Measurements from ENCODE around the gene CTLA4. TPM values are rescaled to one million over a fixed set of nuclear protein-coding genes. Genes with fewer than 3 reads are reported as not detected.

CTLA4 gene
- total RNA-seq, 4 donors from 2014 or later = 2.5 TPM; not detected in 3

GRCh38 chr2:203861197-203861596, 6.4 kb upstream of the CTLA4 start:
- in situ Hi-C loops (cut with MboI; ENCODE audit: low pct_ligation_motif_present in 1 of 4, low pct_unique_long_range_greater_than_20kb in 1 of 4, low sequenced_read_pairs in 3 of 4) = no loop called here
- TF ChIP-seq EP300 (IDR thresholded peaks at IDR 0.05; ENCODE audit: low read depth) (no peak), POLR2A (IDR thresholded peaks at IDR 0.05) (no peak), POLR2AphosphoS5 (IDR thresholded peaks at IDR 0.05) (no peak)
- TF ChIP-seq, protein P1, sequence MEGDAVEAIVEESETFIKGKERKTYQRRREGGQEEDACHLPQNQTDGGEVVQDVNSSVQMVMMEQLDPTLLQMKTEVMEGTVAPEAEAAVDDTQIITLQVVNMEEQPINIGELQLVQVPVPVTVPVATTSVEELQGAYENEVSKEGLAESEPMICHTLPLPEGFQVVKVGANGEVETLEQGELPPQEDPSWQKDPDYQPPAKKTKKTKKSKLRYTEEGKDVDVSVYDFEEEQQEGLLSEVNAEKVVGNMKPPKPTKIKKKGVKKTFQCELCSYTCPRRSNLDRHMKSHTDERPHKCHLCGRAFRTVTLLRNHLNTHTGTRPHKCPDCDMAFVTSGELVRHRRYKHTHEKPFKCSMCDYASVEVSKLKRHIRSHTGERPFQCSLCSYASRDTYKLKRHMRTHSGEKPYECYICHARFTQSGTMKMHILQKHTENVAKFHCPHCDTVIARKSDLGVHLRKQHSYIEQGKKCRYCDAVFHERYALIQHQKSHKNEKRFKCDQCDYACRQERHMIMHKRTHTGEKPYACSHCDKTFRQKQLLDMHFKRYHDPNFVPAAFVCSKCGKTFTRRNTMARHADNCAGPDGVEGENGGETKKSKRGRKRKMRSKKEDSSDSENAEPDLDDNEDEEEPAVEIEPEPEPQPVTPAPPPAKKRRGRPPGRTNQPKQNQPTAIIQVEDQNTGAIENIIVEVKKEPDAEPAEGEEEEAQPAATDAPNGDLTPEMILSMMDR (IDR thresholded peaks at IDR 0.05) = no peak
- Histone ChIP-seq H3K9me3 (no peaks in the 10 kb centered on the region), H3K36me3 (no peaks in the 10 kb centered on the region), H3K4me1 (no peaks in the 10 kb centered on the region), H3K27me3 (no peaks in the 10 kb centered on the region), H3K4me3 (no peak overlapping the region), H3K27ac (no peak overlapping the region)
- WGBS, 2 donors (ENCODE audit: low coverage in 1 of 2) = 48 to 50% methylated on average over 1 to 4 of the region's 4 CpGs
- DNase-seq = no peak
- intact Hi-C loops (cut with DNase I; ENCODE audit: low total_unique reads) = no loop called here

- H3K27me3 ChIP-seq = no peaks in the 10 kb centered on the region
- DNase-seq = no peak
- no peak overlapping the region for H3K4me3 ChIP-seq
- in situ Hi-C loops (cut with MboI; ENCODE audit: low pct_ligation_motif_present in 1 of 4, low pct_unique_long_range_greater_than_20kb in 1 of 4, low sequenced_read_pairs in 3 of 4) (no loop called here), intact Hi-C loops (cut with DNase I; ENCODE audit: low total_unique reads) (no loop called here)
- H3K4me1 ChIP-seq = no peaks in the 10 kb centered on the region
- TF ChIP-seq POLR2A (IDR thresholded peaks at IDR 0.05) = no peak
- 67 to 75% methylated on average over 1 of the region's 1 CpG for WGBS, 2 donors (ENCODE audit: low coverage in 1 of 2)
- no peaks in the 10 kb centered on the region for H3K36me3 ChIP-seq
- H3K27ac ChIP-seq = no peak overlapping the region
- H3K9me3 ChIP-seq = no peaks in the 10 kb centered on the region
These were observed 6.0 kb upstream of the CTLA4 start for GRCh38 chr2:203861607-203862006.

DNA sequence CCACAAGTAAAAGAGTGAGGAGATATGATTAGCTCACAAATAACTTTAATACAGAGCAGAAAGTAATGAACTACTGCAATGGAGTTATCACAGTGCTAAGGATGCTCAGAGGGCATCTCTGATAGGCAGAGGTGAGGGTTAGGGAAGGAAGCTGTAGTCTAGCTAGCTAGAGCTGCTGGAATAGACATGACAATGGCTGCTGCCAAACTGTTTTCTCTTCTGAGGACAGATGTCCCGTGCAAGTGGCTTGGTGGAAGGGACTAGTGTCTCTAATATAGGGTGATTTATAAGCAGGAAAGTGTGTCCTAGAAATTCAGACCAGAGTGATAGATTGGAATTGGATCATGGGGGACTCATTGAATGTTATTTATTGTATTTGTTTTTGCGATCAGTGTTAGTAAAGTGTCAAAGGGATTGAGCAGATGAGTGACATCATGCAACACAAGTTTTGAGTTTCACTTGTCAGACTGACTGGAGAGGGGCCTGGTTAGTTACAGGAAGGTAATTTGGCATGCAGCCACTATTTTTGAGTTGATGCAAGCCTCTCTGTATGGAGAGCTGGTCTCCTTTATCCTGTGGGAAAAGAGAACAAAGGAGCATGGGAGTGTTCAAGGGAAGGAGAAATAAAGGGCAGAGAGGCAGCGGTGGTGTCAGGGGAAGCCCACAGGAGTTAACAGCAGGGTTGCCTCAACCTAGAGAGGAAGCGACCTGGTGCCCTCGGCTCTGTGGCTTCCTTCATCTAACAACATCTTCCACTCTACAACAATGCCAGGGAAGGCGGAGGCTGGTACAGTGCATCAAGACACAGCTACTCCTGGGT, 1.9 kb downstream of the CTLA4 start:
- intact Hi-C loops (cut with DNase I; ENCODE audit: low total_unique reads) = no loop called here

GRCh38 chr2:203870481-203870880, 2.9 kb downstream of the CTLA4 start:
- in situ Hi-C loops (cut with MboI; ENCODE audit: low pct_ligation_motif_present in 1 of 4, low pct_unique_long_range_greater_than_20kb in 1 of 4, low sequenced_read_pairs in 3 of 4) = no loop called here
- TF ChIP-seq POLR2AphosphoS5 (IDR thresholded peaks at IDR 0.05) (no peak), EP300 (IDR thresholded peaks at IDR 0.05; ENCODE audit: low read depth) (no peak), POLR2A (IDR thresholded peaks at IDR 0.05) (no peak)
- TF ChIP-seq, protein P1 (IDR thresholded peaks at IDR 0.05) = no peak
- Histone ChIP-seq H3K36me3 (no peaks in the 10 kb centered on the region), H3K4me1 (no peaks in the 10 kb centered on the region), H3K27ac (peak overlapping the region in 1 of 4 donors; percentile 16), H3K9me3 (no peaks in the 10 kb centered on the region), H3K27me3 (no peaks in the 10 kb centered on the region), H3K4me3 (no peak overlapping the region)
- no peak for DNase-seq
- intact Hi-C loops (cut with DNase I; ENCODE audit: low total_unique reads) = no loop called here
- WGBS, 2 donors (ENCODE audit: low coverage in 1 of 2) = 89% methylated on average over 9 of the region's 9 CpGs; no CpG with 5 or more reads in 1 of the 2 donors

More for the DNA sequence above, 1.9 kb downstream of the CTLA4 start:
- in situ Hi-C loops (cut with MboI; ENCODE audit: low pct_ligation_motif_present in 1 of 4, low pct_unique_long_range_greater_than_20kb in 1 of 4, low sequenced_read_pairs in 3 of 4) = no loop called here
- Histone ChIP-seq H3K27me3 (no peaks in the 10 kb centered on the region), H3K9me3 (no peaks in the 10 kb centered on the region), H3K4me1 (no peaks in the 10 kb centered on the region), H3K27ac (peak overlapping the region in 2 of 4 donors; percentile 4 to 5), H3K36me3 (no peaks in the 10 kb centered on the region), H3K4me3 (no peak overlapping the region)
- no peak for DNase-seq
- no peak for TF ChIP-seq POLR2A (IDR thresholded peaks at IDR 0.05)
- TF ChIP-seq EP300 (IDR thresholded peaks at IDR 0.05; ENCODE audit: low read depth) = no peak
- TF ChIP-seq, protein P1 (IDR thresholded peaks at IDR 0.05) = no peak
- TF ChIP-seq POLR2AphosphoS5 (IDR thresholded peaks at IDR 0.05) = no peak
- WGBS, 2 donors (ENCODE audit: low coverage in 1 of 2) = 84 to 86% methylated on average over 2 to 6 of the region's 6 CpGs
